ENCODE results near the gene YBX1. TPM values are rescaled to one million over a fixed set of nuclear protein-coding genes. Genes with fewer than 3 reads are reported as not detected.
"Not testable (repeated sequence)": the region's sequence is repeated elsewhere in the genome, so short reads cannot be mapped to it uniquely, and the experiment has no call there.

YBX1 gene
- total and polyA plus RNA-seq, 2 of the 13 experiments (the other 11 are each of a cell fraction or from before 2014, with no cell fraction given), result 339 to 628 TPM

DNA sequence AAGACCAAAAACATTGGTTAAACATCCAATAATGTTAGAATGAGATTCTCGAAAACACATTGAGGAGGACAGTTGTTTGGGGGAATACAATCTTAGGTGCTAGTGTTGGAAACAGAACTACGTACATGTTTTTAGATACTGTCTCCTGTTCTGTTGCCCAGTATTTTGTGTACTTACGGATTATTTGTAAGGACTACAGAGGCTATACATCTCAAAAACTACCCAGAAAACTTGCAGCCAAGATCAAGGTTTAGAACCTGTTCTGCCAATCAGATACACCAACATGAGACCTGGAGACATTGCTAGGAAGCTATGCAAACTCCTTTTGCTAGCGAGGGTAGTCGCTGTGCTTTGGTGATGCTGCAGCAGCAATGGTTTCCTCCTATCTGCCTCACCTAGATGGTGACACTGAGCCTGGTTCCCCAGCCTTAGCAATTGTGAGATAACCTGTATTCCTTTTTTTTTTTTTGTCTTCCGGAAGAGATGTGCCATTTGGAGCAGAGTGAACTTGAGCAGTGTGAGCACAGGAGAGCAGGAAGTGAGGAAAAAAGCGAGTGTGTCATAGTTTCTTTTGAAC lies 21.8 kb downstream of the YBX1 start (continued):
- TF ChIP-seq, protein P1, sequence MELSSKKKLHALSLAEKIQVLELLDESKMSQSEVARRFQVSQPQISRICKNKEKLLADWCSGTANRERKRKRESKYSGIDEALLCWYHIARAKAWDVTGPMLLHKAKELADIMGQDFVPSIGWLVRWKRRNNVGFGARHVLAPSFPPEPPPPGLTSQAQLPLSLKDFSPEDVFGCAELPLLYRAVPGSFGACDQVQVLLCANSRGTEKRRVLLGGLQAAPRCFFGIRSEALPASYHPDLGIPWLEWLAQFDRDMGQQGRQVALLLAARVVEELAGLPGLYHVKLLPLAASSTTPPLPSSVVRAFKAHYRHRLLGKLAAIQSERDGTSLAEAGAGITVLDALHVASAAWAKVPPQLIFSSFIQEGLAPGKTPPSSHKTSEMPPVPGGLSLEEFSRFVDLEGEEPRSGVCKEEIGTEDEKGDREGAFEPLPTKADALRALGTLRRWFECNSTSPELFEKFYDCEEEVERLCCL (CRISPR knock-in tag; IDR thresholded peaks at IDR 0.05; ENCODE audit: borderline replicate concordance), result no peak
- TF ChIP-seq ZNF672 (CRISPR knock-in tag; IDR thresholded peaks at IDR 0.05) (no peak), ZNF75D (CRISPR knock-in tag; IDR thresholded peaks at IDR 0.05; ENCODE audit: borderline replicate concordance) (no peak), ZNF256 (CRISPR knock-in tag; conservative IDR thresholded peaks at IDR 0.05) (no peak), ELF1 (CRISPR knock-in tag; IDR thresholded peaks at IDR 0.05) (no peak), ZNF546 (CRISPR knock-in tag; conservative IDR thresholded peaks at IDR 0.05) (no peak)

- intact Hi-C loops (cut with micrococcal nuclease; ENCODE audit: unreplicated experiment); H3K27ac ChIP-seq (ENCODE audit: extremely low read length, insufficient read depth, low read length); H2AFZ ChIP-seq (ENCODE audit: low read length); in situ Hi-C loops (cut with HindIII; ENCODE audit: extremely low pct_ligation_motif_present, low pct_unique_long_range_greater_than_20kb); H3K4me3 ChIP-seq (replicated peaks in 1 of 3; ENCODE audit: insufficient read depth in 1 of 3, low read depth in 2 of 3, low read length in 3 of 3); H4K20me1 ChIP-seq (ENCODE audit: insufficient read depth, low read length); CTCF ChIA-PET (ENCODE audit: low intra/inter-chr PET ratio, low total read pairs); BruUV-seq (replicated peaks); DNase-seq (ENCODE audit: low spot score); H3K4me1 ChIP-seq (ENCODE audit: insufficient read depth, low read length); H3K27me3 ChIP-seq (ENCODE audit: control insufficient read depth in 1 of 2, insufficient read depth in 2 of 2, low read length in 2 of 2); H3K9ac ChIP-seq (ENCODE audit: insufficient read depth, low read depth, low read length); H3K79me2 ChIP-seq (ENCODE audit: insufficient read depth, low read length); FAIRE-seq; H3K4me2 ChIP-seq (ENCODE audit: low read depth, low read length): not testable (repeated sequence)
- TF ChIP-seq, protein P2, sequence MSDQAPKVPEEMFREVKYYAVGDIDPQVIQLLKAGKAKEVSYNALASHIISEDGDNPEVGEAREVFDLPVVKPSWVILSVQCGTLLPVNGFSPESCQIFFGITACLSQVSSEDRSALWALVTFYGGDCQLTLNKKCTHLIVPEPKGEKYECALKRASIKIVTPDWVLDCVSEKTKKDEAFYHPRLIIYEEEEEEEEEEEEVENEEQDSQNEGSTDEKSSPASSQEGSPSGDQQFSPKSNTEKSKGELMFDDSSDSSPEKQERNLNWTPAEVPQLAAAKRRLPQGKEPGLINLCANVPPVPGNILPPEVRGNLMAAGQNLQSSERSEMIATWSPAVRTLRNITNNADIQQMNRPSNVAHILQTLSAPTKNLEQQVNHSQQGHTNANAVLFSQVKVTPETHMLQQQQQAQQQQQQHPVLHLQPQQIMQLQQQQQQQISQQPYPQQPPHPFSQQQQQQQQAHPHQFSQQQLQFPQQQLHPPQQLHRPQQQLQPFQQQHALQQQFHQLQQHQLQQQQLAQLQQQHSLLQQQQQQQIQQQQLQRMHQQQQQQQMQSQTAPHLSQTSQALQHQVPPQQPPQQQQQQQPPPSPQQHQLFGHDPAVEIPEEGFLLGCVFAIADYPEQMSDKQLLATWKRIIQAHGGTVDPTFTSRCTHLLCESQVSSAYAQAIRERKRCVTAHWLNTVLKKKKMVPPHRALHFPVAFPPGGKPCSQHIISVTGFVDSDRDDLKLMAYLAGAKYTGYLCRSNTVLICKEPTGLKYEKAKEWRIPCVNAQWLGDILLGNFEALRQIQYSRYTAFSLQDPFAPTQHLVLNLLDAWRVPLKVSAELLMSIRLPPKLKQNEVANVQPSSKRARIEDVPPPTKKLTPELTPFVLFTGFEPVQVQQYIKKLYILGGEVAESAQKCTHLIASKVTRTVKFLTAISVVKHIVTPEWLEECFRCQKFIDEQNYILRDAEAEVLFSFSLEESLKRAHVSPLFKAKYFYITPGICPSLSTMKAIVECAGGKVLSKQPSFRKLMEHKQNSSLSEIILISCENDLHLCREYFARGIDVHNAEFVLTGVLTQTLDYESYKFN (CRISPR knock-in tag; conservative IDR thresholded peaks at IDR 0.05), result peak; percentile 43
- TF ChIP-seq ZMYM2 (CRISPR knock-in tag; IDR thresholded peaks at IDR 0.05) (peak; percentile 62; the same call in 1 of the 2 replicates), ONECUT2 (CRISPR knock-in tag; IDR thresholded peaks at IDR 0.05) (peak; percentile 93), ZMYM3 (CRISPR knock-in tag; IDR thresholded peaks at IDR 0.05) (peak; percentile 46; the same call in 1 of the 2 replicates), ZMYM4 (CRISPR knock-in tag; IDR thresholded peaks at IDR 0.05) (0 out of 2 replicates have a peak, but pooled peaks have one; percentile 39), KAT2B (IDR thresholded peaks at IDR 0.05; ENCODE audit: borderline replicate concordance, low read depth, low read length) (peak; percentile 95), ADNP (CRISPR knock-in tag; IDR thresholded peaks at IDR 0.05) (peak; percentile 82), SALL1 (CRISPR knock-in tag; IDR thresholded peaks at IDR 0.05) (peak; percentile 23; the same call in 1 of the 2 replicates), MIXL1 (CRISPR knock-in tag; IDR thresholded peaks at IDR 0.05) (0 out of 2 replicates have a peak, but pooled peaks have one; percentile 16)
- POLR2A ChIA-PET, result interaction anchor here (0.8 to 1.2 kb wide), 3 partner anchors 27 to 54 kb away, joined by 4 to 7 read pairs (median 4); partner anchors contain the start of genes C1orf50, CLDN19, P3H1 and YBX1
- peak; percentile 66 for ATAC-seq
- H3K36me3 ChIP-seq (replicated peaks in 1 of 2; ENCODE audit: control insufficient read depth in 1 of 2, insufficient read depth in 2 of 2, low read length in 2 of 2), result peaks cover 1 to 17% of the 10 kb centered on the region in 2 experiments; a peak in 1 of 5 replicates
- 89% methylated on average over 3 of the region's 3 CpGs for WGBS (ENCODE audit: low lambda C conversion rate)
- peaks cover 13% of the 10 kb centered on the region; the same call in 1 of the 2 replicates for H3K9me3 ChIP-seq (ENCODE audit: low read length)
Observed at GRCh38 chr1:42712808-42713207, 30.6 kb downstream of the YBX1 start.

Data from HepG2 (cell line).